ENCODE results near the gene BDNF.

The BDNF gene

GRCh38 chr11:27625347-27625912, 74.8 kb downstream of the BDNF start:
- DNase-seq (ENCODE audit: low read depth in 2 of 2) = no peak

- DNase-seq (ENCODE audit: low read depth in 2 of 2) = no peak
Observed at GRCh38 chr11:27623945-27624523, 76.2 kb downstream of the BDNF start.

DNA sequence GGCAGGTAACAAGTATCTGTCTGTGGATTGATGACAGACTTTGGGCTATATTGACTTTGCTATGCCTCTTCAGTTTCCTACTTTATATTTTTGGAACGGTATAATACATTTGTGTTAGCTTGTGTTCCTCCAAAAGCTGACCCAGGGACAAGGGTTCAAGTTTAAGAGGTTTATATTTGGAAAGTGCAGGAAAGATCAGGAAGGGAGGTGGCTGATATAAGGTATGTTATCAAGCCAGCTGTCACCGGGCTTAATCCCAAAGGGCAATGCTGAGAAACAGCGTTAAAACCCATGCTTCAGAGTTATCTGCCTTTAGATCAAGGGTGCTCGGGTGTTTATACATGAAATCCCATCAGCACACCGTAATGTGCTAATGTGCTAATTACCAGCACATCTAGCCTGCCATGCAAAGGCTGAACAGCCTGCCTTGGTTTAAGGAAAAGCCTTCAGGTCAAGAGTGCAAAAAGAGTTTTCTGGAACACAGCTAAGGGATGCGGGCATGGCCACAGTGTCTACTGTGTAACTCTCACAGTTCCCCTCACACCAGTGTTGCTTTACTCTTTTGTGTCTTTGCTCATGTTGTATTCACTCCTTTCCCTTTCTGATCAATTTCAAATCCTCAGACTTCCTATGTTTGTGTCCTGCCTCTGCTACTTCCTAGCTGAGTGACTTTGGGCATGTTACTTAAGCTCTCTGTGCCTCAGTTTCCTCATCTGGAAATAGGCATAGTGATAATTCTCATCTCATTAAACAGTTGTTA, 77.5 kb downstream of the BDNF start:
- no peak for DNase-seq (ENCODE audit: low read depth in 2 of 2)

DNA sequence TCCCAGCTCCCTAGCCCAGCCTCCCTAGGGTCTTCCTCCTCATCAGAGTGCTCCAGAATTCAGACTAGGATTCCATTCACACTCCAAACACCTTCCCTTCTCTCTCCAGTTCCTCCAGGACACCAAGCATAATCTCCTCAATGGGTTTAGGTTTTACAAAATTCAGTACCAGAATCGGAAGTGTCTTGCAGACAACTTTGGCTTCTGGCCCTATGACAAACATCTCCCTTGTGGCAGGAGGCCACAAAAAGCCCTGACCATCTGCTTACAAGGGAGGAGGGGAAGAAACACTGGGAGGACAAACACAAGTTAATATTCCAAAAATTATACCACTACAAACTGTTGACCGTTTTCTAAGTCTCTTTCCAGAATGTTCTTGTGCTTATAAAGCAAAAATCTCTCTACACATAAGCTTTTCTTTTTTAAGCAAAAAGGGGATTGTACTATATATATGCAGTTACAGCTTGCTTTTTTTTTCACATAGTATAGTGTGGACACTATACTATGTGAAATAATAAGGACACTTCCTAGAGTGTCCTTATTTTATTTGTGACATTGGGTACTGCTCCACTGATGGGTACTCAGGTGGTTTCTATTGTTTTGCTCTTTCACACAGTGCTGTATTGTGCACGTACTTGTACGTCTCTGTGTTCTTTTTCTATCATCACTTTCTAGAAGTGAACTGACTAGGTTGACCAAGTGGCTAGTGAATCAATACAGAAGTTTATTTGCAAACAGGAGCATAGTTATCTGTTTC, 78.7 kb downstream of the BDNF start:
- no peak for DNase-seq (ENCODE audit: low read depth in 2 of 2)

DNA sequence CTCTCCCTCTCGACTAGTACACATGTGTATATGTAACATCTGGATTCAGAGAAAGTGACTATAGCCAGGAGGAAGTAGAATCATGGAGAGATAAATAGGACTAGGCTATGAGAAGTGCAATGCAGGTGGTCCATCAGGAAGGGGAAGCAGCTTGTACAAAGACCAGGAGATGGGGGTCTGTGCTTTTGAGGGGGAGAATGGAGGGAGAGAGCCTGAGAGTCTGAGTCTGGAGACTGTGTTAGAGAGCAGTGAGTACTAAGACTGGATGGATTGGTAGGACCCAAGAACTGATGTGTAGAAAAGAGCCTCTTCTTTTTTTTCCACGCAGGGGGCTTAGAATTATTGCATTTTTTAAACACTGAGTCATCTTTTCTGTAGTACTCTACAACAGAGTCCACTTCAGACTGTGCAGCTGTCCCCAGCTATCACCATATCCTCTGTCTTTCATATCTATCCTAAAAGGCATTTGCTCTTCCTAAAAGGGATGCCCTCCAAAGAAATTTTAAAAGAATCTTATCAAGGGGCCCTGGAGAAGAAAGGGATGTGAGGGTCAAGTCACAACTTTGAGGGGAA, 80.4 kb downstream of the BDNF start:
- DNase-seq (ENCODE audit: low read depth in 2 of 2) = no peak

GRCh38 chr11:27619039-27619574, 81.1 kb downstream of the BDNF start:
- no peak for DNase-seq (ENCODE audit: low read depth in 2 of 2)

DNA sequence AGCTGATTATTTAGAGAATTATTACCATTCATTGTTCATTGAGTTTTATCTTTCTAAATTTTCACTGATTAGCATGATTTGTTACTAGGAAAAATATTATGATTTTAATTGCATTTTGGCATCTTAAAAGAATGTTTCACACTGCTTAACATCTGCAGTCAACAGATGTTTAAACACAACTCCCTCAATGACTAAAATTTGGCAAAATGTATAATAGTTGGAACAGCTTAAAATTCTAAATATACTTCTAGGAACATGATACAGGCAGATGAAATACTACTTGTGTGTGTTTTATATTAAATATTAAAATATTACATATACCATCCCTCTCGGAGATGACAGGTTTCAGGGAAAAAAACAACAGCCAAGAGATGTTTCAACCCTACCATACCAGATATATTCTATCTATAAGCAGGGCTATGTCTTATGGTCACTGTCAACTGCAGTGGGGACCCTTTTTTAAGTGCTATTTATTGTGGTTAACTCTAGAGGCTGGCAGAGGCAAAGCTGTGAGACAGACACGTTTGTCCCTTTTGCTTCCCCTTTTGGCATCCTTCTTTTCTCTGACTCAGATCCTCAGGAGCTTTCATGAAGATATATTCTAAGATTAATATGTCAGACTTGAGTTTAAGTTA, 81.9 kb downstream of the BDNF start:
- no peak for DNase-seq (ENCODE audit: low read depth in 2 of 2)

DNA sequence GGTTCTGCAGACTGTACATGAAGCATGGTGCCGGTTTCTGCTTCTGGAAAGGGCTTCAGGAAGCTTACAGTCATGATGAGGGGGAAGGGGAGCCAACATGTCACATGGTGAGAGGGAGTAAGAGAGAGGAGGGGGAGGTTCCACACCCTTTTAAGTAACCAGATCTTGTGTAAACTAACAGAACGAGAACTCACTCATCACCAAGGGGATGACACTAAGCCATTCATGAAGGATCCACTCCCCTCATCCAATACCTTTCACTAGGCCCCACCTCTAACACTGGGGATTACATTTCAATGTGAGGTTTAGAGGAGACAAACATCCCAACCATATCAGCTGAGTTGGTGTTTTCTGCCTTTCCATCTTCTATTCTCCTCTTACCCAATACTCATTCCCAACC, 83.5 kb downstream of the BDNF start:
- DNase-seq (ENCODE audit: low read depth in 2 of 2) = no peak

- no peak for DNase-seq (ENCODE audit: low read depth in 2 of 2)
Observed at GRCh38 chr11:27615833-27616232, 84.4 kb downstream of the BDNF start.

- DNase-seq (ENCODE audit: low read depth in 2 of 2) = no peak
Observed at GRCh38 chr11:27614092-27614491, 86.2 kb downstream of the BDNF start.

DNA sequence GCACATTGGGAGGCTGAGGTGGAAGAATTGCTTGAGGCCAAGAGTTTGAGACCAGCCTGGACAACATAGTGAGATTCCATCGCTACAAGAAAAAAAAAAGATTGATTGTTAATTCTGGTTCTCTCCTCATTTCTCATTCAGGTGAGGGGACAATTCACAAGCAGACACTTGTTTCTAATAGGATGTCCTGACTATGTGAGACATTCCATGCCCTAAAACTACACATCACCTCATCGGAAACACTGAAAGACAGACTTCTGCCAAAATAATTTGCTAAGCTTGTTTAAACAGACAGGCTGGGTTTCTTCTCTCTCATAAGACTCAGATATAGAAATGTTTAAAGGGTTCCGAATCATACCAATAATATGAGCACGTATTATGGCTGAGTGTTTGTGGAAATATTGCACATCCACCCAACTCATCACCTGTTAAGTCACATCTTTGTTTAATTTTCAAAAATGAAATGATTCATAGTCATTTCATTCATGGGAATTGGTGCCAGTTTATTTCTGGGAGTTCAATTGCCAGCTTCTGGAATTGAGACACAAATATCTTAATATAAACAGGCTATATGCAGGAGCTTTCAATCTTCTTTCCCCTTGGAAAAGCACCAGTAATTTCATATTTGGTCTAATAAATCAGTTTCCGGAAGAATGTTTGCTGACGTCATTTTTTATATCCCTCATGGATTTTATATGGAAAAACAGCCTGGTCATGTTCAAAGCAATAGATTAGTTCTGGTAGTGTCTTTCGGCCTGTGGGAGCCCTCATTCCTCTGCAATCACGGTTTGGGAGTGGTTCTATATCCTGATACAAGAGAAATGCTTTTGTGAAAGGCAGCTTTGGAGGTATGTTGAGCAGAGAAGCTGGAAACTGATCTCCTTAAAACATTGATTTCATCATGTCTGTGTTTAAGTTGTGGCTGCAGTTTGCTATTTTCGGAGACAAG, 87.0 kb downstream of the BDNF start:
- DNase-seq (ENCODE audit: low read depth in 2 of 2) = no peak

- no peak for DNase-seq (ENCODE audit: low read depth in 2 of 2)
Observed at GRCh38 chr11:27611947-27612455, 88.3 kb downstream of the BDNF start.

DNA sequence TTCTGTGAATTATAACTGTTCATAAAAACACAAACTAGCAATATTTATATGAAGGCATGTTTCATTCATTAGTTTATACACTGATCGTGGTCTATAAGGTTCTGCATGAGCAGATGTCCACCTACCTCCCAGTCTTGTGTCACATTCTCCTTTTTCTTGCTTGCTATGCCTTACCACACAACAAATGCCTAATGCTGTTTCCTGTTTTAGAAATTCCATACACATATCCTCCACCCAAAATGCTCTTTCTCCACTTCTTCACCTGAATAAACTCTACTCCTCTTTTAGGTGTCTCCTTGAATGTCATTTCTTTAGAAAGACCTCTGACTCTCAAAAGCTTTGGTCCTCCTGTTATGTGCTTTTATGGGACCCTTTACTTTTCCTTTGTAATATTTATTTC, 88.9 kb downstream of the BDNF start:
- no peak for DNase-seq (ENCODE audit: low read depth in 2 of 2)

DNA sequence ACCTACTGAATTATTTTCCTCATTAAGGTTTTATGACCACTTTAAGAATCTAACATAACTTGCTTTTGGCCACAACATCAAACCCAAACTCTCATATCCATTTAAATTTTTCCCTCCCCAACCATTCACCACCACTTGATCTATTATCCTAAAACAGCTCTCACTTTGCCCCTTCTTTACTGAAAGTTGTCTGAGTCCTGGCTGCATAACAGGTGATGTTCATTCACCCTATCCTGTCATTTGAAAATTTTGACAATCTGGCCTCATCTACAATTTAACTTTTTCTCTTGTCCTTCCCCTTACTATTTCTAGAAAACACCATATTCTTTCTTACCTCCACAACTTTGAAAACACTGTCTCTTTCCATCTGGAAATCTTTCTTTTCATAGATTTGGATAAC, 89.3 kb downstream of the BDNF start:
- DNase-seq (ENCODE audit: low read depth in 2 of 2) = no peak

DNA sequence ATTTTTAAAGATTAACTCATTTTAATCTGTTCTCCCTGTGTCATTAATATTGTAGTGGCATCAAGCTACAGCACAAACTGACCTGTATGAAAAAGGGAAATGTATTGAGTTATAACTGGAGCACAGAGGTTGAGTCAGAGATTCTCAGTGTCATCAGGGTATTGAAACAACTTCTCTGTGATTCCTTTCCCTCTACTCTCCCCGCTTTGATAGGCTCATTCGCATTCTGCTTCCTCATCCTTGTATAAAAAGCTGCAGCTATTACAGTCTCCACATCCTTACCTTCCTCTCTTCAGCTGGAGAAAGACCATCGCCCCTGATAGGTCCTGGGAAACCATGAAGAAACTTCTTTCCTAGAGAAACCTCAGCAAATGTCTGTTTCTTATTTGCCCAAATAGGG, 90.0 kb downstream of the BDNF start:
- no peak for DNase-seq (ENCODE audit: low read depth in 2 of 2)

DNA sequence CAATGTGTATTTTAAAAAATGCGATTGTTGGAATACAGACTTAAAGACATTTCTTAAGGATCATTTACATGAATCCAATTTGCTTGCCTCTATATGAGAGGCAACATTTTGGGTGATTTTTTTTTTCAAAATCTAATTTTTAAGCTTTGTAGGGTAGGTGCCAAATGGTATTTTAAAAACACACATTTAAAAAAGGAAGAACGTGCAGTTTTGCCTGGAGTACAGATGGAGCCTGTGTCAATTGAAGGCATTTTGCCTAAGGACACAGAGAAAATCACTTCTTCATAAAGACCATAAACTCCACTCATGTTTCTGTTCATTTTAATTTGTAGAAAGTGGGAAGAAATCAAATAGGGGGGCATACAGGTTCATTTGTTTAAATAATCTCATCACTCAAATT, 91.3 kb downstream of the BDNF start:
- no peak for DNase-seq (ENCODE audit: low read depth in 2 of 2)

- DNase-seq (ENCODE audit: low read depth in 2 of 2) = no peak
Observed at GRCh38 chr11:27605422-27605821, 94.8 kb downstream of the BDNF start.
